ENCODE results near the gene EPYC. TPM values are rescaled to one million over a fixed set of nuclear protein-coding genes. Genes with fewer than 3 reads are reported as not detected.
"Not testable (repeated sequence)": the region's sequence is repeated elsewhere in the genome, so short reads cannot be mapped to it uniquely, and the experiment has no call there.

Gene EPYC
- total RNA-seq, 1 donor from 2014 or later: not detected

DNA sequence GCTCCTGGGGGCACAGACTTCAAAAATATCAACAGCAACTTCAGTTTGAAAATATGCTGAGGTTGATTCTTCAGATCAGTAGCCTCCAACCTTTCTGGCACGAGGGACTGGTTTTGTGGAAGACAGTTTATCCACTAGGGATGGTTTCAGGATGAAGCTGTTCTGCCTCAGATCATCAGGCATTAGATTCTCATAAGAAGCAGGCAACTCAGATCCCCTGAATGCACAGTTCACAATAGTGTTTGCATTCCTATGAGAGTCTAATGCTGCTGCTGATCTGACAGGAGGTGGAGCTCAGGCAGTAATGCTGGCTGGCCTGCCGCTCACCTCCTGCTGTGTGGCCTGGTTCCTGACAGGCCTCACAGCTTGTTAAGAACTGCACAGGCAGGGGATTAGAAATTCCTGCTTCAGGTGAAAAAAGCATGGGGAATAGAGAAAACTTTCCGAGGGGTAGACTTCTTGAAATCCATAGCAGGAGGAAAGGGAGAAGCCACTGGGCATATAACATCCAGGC, 12.8 kb downstream of the EPYC start:
- H3K4me1 Mint-ChIP-seq: no peaks in the 10 kb centered on the region
- H3K9me3 Mint-ChIP-seq: no peaks in the 10 kb centered on the region
- TF ChIP-seq, protein P1, sequence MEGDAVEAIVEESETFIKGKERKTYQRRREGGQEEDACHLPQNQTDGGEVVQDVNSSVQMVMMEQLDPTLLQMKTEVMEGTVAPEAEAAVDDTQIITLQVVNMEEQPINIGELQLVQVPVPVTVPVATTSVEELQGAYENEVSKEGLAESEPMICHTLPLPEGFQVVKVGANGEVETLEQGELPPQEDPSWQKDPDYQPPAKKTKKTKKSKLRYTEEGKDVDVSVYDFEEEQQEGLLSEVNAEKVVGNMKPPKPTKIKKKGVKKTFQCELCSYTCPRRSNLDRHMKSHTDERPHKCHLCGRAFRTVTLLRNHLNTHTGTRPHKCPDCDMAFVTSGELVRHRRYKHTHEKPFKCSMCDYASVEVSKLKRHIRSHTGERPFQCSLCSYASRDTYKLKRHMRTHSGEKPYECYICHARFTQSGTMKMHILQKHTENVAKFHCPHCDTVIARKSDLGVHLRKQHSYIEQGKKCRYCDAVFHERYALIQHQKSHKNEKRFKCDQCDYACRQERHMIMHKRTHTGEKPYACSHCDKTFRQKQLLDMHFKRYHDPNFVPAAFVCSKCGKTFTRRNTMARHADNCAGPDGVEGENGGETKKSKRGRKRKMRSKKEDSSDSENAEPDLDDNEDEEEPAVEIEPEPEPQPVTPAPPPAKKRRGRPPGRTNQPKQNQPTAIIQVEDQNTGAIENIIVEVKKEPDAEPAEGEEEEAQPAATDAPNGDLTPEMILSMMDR (IDR thresholded peaks at IDR 0.05): no peak
- ATAC-seq (ENCODE audit: low read depth) (no peak), DNase-seq (no peak)
- no peak overlapping the region for H3K4me3 Mint-ChIP-seq
- peaks cover 2% of the 10 kb centered on the region for H3K27me3 Mint-ChIP-seq
- ChIA-PET POLR2A (no interaction called here), CTCF (no interaction called here)
- no peaks in the 10 kb centered on the region for H3K36me3 Mint-ChIP-seq (ENCODE audit: low read depth)
- intact Hi-C loops (cut with micrococcal nuclease): no loop called here
- no peak overlapping the region for H3K27ac Mint-ChIP-seq

DNA sequence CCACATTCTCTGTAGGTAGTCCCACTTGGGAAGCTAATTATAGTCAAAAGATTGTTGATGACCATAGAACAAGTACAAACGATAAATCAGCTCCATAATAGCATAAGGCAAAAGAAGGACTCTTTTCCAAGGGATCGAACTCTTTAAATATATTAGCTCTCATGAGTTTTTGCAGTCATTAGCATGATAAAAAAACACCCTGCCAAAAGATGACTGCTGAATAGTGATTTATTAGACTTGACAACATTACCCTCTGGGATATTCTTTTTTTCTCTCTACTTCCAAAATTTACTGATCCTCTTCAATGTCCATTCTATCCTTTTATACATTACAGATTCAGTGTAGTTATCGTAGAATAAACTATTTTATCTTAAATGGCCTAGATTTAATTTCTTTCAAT, 14.2 kb downstream of the EPYC start:
- H3K27ac Mint-ChIP-seq: no peak overlapping the region
- H3K36me3 Mint-ChIP-seq (ENCODE audit: low read depth): no peaks in the 10 kb centered on the region
- no peaks in the 10 kb centered on the region for H3K4me1 Mint-ChIP-seq
- intact Hi-C loops (cut with micrococcal nuclease): no loop called here
- POLR2A ChIA-PET: no interaction called here
- CTCF ChIA-PET: no interaction called here
- TF ChIP-seq, protein P1 (IDR thresholded peaks at IDR 0.05): no peak
- H3K27me3 Mint-ChIP-seq: peaks cover 2% of the 10 kb centered on the region
- H3K9me3 Mint-ChIP-seq: no peaks in the 10 kb centered on the region
- ATAC-seq (ENCODE audit: low read depth) (no peak), DNase-seq (no peak)
- H3K4me3 Mint-ChIP-seq: no peak overlapping the region

DNA sequence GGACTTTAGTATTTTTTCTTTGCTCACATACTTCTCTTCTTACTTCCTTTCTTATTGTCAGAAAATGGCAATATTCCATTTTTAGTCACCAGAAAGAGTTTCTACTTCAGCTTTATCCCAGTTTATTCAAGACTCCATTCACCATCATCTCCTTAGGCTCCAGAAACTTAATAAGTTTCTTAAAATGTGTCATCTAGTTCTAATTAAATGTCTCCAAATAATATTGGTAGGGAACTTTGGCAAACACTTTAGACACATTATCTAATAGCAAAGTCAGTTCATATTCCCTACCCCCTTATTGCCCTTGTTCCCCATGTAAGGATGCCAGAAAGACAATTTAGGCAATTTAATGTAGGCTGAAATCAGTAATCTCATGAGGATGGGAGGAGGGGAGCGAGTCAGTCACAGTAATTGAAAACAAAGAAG, 15.1 kb downstream of the EPYC start:
- Mint-ChIP-seq H3K4me1 (no peaks in the 10 kb centered on the region), H3K27ac (no peak overlapping the region), H3K36me3 (ENCODE audit: low read depth) (no peaks in the 10 kb centered on the region), H3K4me3 (no peak overlapping the region), H3K27me3 (peaks cover 2% of the 10 kb centered on the region), H3K9me3 (no peaks in the 10 kb centered on the region)
- DNase-seq (no peak), ATAC-seq (ENCODE audit: low read depth) (no peak)
- ChIA-PET POLR2A (no interaction called here), CTCF (no interaction called here)
- intact Hi-C loops (cut with micrococcal nuclease): no loop called here
- TF ChIP-seq, protein P1 (IDR thresholded peaks at IDR 0.05): no peak

DNA sequence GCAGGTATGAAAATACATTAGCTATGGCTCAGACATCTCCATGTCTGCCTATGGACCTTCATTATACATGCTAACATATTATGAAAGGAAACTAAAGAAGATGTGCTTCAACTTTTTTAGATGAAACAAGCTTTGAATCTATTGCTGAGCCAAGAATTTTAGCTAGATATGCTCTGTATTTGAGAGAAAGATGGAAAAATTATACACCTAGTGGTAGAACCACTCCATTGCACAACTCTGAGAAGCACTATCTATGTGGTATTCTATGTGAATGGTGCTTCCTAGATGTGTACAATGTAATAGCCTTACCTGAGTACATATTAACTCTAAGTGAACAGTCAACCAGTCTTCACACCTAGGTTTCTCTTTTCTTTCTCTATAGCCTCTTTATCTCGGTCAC, 17.3 kb downstream of the EPYC start:
- intact Hi-C loops (cut with micrococcal nuclease): no loop called here
- Mint-ChIP-seq H3K27me3 (peaks cover 8% of the 10 kb centered on the region), H3K4me3 (no peak overlapping the region), H3K36me3 (ENCODE audit: low read depth) (no peaks in the 10 kb centered on the region), H3K9me3 (no peaks in the 10 kb centered on the region), H3K27ac (no peak overlapping the region), H3K4me1 (no peaks in the 10 kb centered on the region)
- ATAC-seq (ENCODE audit: low read depth) (no peak), DNase-seq (no peak)
- ChIA-PET POLR2A (no interaction called here), CTCF (no interaction called here)
- TF ChIP-seq, protein P1 (IDR thresholded peaks at IDR 0.05): no peak

DNA sequence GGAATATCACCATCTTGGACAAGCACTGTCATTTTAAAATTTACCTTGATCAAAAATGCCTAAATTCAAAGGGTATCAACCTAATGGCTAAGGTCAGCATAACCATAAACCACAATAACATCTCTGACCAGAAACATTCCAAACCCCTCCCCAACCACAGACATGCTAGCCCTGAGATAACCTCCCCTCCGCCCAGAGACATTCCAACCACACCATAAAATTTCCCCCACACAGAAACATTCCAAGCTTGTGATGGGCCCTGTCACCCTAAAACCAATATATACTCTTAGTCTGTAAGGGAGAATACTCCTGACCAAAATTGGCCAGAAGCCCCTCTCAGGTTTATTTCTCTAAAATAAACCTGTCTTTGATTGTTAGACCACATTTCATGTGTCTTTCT, 17.7 kb downstream of the EPYC start:
- CTCF ChIA-PET: no interaction called here
- intact Hi-C loops (cut with micrococcal nuclease): no loop called here
- DNase-seq: no peak
- no peaks in the 10 kb centered on the region for H3K9me3 Mint-ChIP-seq
- no peak for ATAC-seq (ENCODE audit: low read depth)
- H3K36me3 Mint-ChIP-seq (ENCODE audit: low read depth): no peaks in the 10 kb centered on the region
- TF ChIP-seq, protein P1 (IDR thresholded peaks at IDR 0.05): no peak
- no peak overlapping the region for H3K27ac Mint-ChIP-seq
- no peak overlapping the region for H3K4me3 Mint-ChIP-seq
- H3K27me3 Mint-ChIP-seq: peaks cover 9% of the 10 kb centered on the region
- H3K4me1 Mint-ChIP-seq: no peaks in the 10 kb centered on the region
- POLR2A ChIA-PET: no interaction called here

DNA sequence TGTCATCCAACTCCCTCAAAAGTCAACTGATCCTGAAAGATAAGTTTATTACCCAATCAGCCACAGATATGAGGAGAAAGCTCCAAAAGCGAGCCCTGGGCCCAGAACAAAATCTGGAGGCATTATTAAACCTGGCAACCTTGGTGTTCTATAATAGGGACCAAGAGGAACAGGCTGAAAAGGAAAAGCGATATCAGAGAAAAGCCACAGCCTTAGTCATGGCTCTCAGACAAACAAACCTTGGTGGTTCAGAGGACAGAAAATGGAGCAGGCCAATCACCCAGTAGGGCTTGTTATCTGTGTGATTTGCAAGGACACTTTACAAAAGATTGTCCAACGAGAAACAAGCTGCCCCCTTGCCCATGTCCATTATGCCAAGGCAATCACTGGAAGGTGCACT, 19.4 kb downstream of the EPYC start:
- CTCF ChIA-PET; intact Hi-C loops (cut with micrococcal nuclease); H3K4me1 Mint-ChIP-seq; H3K36me3 Mint-ChIP-seq (ENCODE audit: low read depth); POLR2A ChIA-PET; H3K27me3 Mint-ChIP-seq; DNase-seq; H3K4me3 Mint-ChIP-seq; H3K9me3 Mint-ChIP-seq; H3K27ac Mint-ChIP-seq; ATAC-seq (ENCODE audit: low read depth): not testable (repeated sequence)
